WTC11 (cell line): ENCODE data around the gene AZU1. TPM values are rescaled to one million over a fixed set of nuclear protein-coding genes. Genes with fewer than 3 reads are reported as not detected.

Experiments used
- ATAC-seq: fragments of 200-7000 bp; cut with Tn5 transposase; 2 replicates; pipeline ENCODE4 v1.10.0; 2021; ENCODE audit warnings: mild to moderate bottlenecking, moderate library complexity
- CTCF ChIA-PET: fragments of 300-600 bp; sonication (Branson Sonifier 250); formaldehyde crosslinking; loops from one replicate; lab custom pipeline; 2021; ENCODE audit warnings: antibody characterized with exemption; lab: Charles Lee
- POLR2A ChIA-PET: fragments of 350-600 bp; sonication (Branson Sonifier 250); formaldehyde crosslinking; loops from one replicate; lab custom pipeline; 2021; ENCODE audit warnings: antibody characterized with exemption; lab: Charles Lee
- DNase-seq: peaks from one replicate; pipeline ENCODE4 v3.0.0; 2021; ENCODE audit warnings: low spot score
- H3K27ac Mint-ChIP-seq: 2 replicates; pipeline ENCODE4 v1.8.0; 2021; ENCODE audit warnings: mixed read lengths
- H3K27me3 Mint-ChIP-seq: 2 replicates; pipeline ENCODE4 v1.8.0; 2021; ENCODE audit warnings: low read depth, mild to moderate bottlenecking, moderate library complexity, mixed read lengths
- H3K36me3 Mint-ChIP-seq: 2 replicates; pipeline ENCODE4 v1.8.0; 2021; ENCODE audit warnings: mixed read lengths
- H3K4me1 Mint-ChIP-seq: 2 replicates; pipeline ENCODE4 v1.8.0; 2022; ENCODE audit warnings: mixed read lengths
- H3K4me3 Mint-ChIP-seq: 2 replicates; pipeline ENCODE4 v1.8.0; 2021; ENCODE audit warnings: mild to moderate bottlenecking, moderate library complexity, mixed read lengths
- H3K9me3 Mint-ChIP-seq: 2 replicates; pipeline ENCODE4 v1.8.0; 2021; ENCODE audit warnings: mixed read lengths
- CBFB ChIP-seq: sonication (generic); formaldehyde crosslinking; IDR thresholded peaks from 2 replicates; pipeline ENCODE4 v1.8.1; 2022; ENCODE audit warnings: mild to moderate bottlenecking, low read depth, missing genetic modification reagents
- CREM ChIP-seq: sonication (generic); formaldehyde crosslinking; IDR thresholded peaks from 2 replicates; pipeline ENCODE4 v1.8.1; 2022; ENCODE audit warnings: mild to moderate bottlenecking, missing genetic modification reagents, moderate library complexity
- ELF4 ChIP-seq: sonication (generic); formaldehyde crosslinking; IDR thresholded peaks from 2 replicates; pipeline ENCODE4 v1.8.1; 2022; ENCODE audit warnings: low read depth, mild to moderate bottlenecking, moderate library complexity, missing genetic modification reagents
- FOXP1 ChIP-seq: sonication (generic); formaldehyde crosslinking; IDR thresholded peaks from 2 replicates; pipeline ENCODE4 v1.8.0; 2022; ENCODE audit warnings: missing genetic modification reagents, mild to moderate bottlenecking, moderate library complexity, borderline replicate concordance
- GABPB1 ChIP-seq: sonication (generic); formaldehyde crosslinking; IDR thresholded peaks from 2 replicates; pipeline ENCODE4 v1.8.1; 2023; ENCODE audit warnings: mild to moderate bottlenecking, missing genetic modification reagents
- NFYB ChIP-seq: sonication (generic); formaldehyde crosslinking; conservative IDR thresholded peaks from 2 replicates; pipeline ENCODE4 v1.8.0; 2022; ENCODE audit warnings: low read depth, missing genetic modification reagents
- RELA ChIP-seq: sonication (generic); formaldehyde crosslinking; IDR thresholded peaks from 2 replicates; pipeline ENCODE4 v1.8.1; 2022; ENCODE audit warnings: missing genetic modification reagents, mild to moderate bottlenecking, borderline replicate concordance
- ZNF138 ChIP-seq: sonication (generic); formaldehyde crosslinking; conservative IDR thresholded peaks from 2 replicates; pipeline ENCODE4 v1.8.1; 2022; ENCODE audit warnings: mild to moderate bottlenecking, moderate library complexity, missing genetic modification reagents
- ZNF219 ChIP-seq: sonication (generic); formaldehyde crosslinking; IDR thresholded peaks from 2 replicates; pipeline ENCODE4 v1.8.0; 2023; ENCODE audit warnings: missing genetic modification reagents, mild to moderate bottlenecking, borderline replicate concordance
- total RNA-seq: library from RNA; stranded (reverse); gene quantifications from 3 replicates; pipeline ENCODE4 v1.2.3, GENCODE V29; 2021
- TF ChIP-seq, protein P1 (sequence below): sonication (generic); formaldehyde crosslinking; IDR thresholded peaks from 2 replicates; pipeline ENCODE4 v1.8.0; 2022; ENCODE audit warnings: mild to moderate bottlenecking, missing genetic modification reagents
- TF ChIP-seq, protein P2 (sequence below): fragments of 250-450 bp; sonication (Bioruptor Pico); conservative IDR thresholded peaks from 2 replicates; pipeline ENCODE4 v1.9.0; 2021; ENCODE audit warnings: mild to moderate bottlenecking
- TF ChIP-seq, protein P3 (sequence below): sonication (generic); formaldehyde crosslinking; IDR thresholded peaks from 2 replicates; pipeline ENCODE4 v1.8.0; 2023; ENCODE audit warnings: mild to moderate bottlenecking, missing genetic modification reagents
- TF ChIP-seq, protein P4 (sequence below): sonication (generic); formaldehyde crosslinking; IDR thresholded peaks from 2 replicates; pipeline ENCODE4 v1.8.1; 2023; ENCODE audit warnings: mild to moderate bottlenecking, missing genetic modification reagents, moderate library complexity
- TF ChIP-seq, protein P5 (sequence below): sonication (generic); formaldehyde crosslinking; IDR thresholded peaks from 2 replicates; pipeline ENCODE4 v1.8.0; 2023; ENCODE audit warnings: missing genetic modification reagents
- TF ChIP-seq, protein P6 (sequence below): sonication (generic); formaldehyde crosslinking; IDR thresholded peaks from 2 replicates; pipeline ENCODE4 v1.8.1; 2023; ENCODE audit warnings: mild to moderate bottlenecking, moderate library complexity, missing genetic modification reagents
- TF ChIP-seq, protein P7 (sequence below): sonication (generic); formaldehyde crosslinking; IDR thresholded peaks from 2 replicates; pipeline ENCODE4 v1.8.0; 2022; ENCODE audit warnings: mild to moderate bottlenecking, missing genetic modification reagents

The AZU1 gene
- total RNA-seq, 1 experiment from 2014 or later: 1.2 TPM

DNA sequence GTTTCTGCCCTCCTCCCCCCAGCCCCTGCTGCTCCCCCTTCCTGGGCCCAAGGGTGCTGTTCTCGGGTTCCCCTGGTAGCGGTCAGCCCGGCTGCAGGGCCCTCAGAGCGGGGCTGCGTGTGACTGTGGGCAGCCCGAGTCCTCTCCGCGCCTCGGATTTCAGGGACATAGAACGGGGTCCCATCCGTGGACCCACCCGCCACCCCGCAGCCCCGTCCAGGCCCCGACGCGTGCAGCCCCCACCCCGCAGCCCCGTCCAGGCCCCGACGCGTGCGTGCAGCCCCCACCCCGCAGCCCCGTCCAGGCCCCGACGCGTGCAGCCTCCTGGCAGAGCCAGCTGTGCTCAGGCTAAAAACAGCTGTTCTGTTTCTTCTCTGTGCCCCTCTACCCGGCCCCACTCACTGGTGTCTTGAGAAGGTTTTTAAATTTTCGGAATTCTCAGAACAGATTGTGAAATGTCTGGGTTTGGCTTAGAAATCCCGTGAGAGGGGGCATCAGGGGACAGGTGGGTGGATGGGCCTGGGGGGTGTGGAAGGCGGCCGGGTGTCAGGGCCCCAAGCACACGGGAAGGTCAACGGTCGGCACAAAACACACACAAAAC is 7.7 kb downstream of the AZU1 start:
- Mint-ChIP-seq H3K27ac (no peak overlapping the region), H3K4me3 (no peak overlapping the region), H3K4me1 (no peaks in the 10 kb centered on the region), H3K9me3 (no peaks in the 10 kb centered on the region), H3K27me3 (no peaks in the 10 kb centered on the region)
- POLR2A ChIA-PET: no interaction called here
- CTCF ChIA-PET: no interaction called here
- no peak for DNase-seq
- ATAC-seq: no peak
- TF ChIP-seq ZNF219 (CRISPR knock-in tag) (no peak), FOXP1 (CRISPR knock-in tag) (no peak), CBFB (CRISPR knock-in tag) (no peak), NFYB (no peak)
- TF ChIP-seq, all 79 proteins: peak for 0
- H3K36me3 Mint-ChIP-seq: no peaks in the 10 kb centered on the region

DNA sequence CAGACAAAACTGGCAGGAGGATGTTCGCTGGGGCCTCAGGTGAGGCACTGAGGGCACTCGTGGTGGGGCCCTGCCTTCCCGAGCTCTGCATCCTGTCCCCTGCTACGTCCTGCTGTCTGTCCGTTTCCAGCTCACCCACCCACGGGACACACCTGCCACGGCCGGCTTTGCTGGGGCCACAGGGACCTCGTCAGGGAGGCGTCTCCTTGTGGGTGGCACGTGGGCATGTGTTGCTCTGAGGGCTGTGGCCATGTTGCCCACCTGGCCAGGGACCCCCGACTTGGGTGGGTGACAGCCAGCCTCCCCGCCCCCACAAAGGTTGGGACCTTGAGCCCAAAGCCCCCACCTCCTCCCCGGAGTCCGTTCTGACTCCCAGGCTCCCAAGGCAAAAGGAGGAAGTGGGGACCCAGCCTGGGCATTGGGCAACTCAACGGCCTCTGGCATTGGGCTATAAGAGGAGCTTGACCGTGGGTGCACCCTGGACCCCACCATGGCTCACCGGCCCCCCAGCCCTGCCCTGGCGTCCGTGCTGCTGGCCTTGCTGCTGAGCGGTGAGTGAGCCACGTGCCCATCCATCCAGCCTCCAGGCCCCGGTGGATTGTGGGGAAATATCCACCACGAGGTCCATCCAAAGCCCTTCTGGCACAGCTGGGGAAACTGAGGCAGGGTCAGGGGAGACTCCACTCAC is 13.0 kb downstream of the AZU1 start, which contains the start of gene PRTN3:
Gene PRTN3, plus strand, starts transcription at position 481 of the 688 bp plus-strand sequence. Its CDS starts 10 bp downstream, at position 491.
- DNase-seq (no peak), ATAC-seq (no peak)
- CTCF ChIA-PET: no interaction called here
- H3K9me3 Mint-ChIP-seq: peaks cover 4% of the 10 kb centered on the region
- no peak within 1 kb of the TSS for H3K4me3 Mint-ChIP-seq
- TF ChIP-seq CREM (CRISPR knock-in tag): no peak
- no peak for TF ChIP-seq ELF4
- TF ChIP-seq, protein P1, sequence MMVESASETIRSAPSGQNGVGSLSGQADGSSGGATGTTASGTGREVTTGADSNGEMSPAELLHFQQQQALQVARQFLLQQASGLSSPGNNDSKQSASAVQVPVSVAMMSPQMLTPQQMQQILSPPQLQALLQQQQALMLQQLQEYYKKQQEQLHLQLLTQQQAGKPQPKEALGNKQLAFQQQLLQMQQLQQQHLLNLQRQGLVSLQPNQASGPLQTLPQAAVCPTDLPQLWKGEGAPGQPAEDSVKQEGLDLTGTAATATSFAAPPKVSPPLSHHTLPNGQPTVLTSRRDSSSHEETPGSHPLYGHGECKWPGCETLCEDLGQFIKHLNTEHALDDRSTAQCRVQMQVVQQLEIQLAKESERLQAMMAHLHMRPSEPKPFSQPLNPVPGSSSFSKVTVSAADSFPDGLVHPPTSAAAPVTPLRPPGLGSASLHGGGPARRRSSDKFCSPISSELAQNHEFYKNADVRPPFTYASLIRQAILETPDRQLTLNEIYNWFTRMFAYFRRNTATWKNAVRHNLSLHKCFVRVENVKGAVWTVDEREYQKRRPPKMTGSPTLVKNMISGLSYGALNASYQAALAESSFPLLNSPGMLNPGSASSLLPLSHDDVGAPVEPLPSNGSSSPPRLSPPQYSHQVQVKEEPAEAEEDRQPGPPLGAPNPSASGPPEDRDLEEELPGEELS (CRISPR knock-in tag): no peak
- TF ChIP-seq, protein P2, sequence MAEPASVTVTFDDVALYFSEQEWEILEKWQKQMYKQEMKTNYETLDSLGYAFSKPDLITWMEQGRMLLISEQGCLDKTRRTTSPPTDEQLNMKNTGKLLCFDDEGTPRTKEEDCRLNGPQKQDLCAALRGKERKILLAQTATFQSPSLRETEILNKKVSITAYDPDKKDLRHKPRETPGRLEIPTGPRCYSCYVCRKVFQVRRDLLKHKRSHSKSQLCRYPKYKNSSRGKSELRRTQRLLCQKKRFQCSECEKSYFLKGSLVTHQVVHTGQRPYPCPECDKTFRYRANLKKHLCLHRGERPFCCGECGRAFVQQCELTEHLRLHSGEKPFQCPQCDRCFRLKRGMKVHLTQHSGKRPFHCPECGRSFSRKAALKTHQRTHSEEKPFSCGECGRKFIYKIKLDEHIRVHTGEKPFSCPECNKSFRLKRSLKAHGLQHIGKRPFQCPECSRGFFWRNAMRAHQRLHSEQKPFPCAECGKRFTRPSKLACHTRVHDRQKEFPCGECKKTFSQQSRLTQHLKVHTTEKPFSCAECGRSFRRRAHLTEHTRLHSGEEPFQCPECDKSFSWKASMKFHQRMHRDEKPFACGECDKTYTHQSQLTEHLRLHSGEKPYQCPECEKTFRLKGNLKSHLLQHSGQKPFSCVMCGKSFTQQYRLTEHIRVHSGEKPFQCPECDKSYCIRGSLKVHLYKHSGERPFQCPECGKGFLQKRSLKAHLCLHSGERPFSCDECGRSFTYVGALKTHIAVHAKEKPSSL (CRISPR knock-in tag): no peak
- TF ChIP-seq, protein P3, sequence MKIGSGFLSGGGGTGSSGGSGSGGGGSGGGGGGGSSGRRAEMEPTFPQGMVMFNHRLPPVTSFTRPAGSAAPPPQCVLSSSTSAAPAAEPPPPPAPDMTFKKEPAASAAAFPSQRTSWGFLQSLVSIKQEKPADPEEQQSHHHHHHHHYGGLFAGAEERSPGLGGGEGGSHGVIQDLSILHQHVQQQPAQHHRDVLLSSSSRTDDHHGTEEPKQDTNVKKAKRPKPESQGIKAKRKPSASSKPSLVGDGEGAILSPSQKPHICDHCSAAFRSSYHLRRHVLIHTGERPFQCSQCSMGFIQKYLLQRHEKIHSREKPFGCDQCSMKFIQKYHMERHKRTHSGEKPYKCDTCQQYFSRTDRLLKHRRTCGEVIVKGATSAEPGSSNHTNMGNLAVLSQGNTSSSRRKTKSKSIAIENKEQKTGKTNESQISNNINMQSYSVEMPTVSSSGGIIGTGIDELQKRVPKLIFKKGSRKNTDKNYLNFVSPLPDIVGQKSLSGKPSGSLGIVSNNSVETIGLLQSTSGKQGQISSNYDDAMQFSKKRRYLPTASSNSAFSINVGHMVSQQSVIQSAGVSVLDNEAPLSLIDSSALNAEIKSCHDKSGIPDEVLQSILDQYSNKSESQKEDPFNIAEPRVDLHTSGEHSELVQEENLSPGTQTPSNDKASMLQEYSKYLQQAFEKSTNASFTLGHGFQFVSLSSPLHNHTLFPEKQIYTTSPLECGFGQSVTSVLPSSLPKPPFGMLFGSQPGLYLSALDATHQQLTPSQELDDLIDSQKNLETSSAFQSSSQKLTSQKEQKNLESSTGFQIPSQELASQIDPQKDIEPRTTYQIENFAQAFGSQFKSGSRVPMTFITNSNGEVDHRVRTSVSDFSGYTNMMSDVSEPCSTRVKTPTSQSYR (CRISPR knock-in tag): no peak
- TF ChIP-seq, protein P4, sequence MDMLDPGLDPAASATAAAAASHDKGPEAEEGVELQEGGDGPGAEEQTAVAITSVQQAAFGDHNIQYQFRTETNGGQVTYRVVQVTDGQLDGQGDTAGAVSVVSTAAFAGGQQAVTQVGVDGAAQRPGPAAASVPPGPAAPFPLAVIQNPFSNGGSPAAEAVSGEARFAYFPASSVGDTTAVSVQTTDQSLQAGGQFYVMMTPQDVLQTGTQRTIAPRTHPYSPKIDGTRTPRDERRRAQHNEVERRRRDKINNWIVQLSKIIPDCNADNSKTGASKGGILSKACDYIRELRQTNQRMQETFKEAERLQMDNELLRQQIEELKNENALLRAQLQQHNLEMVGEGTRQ: no peak
- TF ChIP-seq, protein P5, sequence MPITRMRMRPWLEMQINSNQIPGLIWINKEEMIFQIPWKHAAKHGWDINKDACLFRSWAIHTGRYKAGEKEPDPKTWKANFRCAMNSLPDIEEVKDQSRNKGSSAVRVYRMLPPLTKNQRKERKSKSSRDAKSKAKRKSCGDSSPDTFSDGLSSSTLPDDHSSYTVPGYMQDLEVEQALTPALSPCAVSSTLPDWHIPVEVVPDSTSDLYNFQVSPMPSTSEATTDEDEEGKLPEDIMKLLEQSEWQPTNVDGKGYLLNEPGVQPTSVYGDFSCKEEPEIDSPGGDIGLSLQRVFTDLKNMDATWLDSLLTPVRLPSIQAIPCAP (CRISPR knock-in tag): no peak
- TF ChIP-seq ZNF138 (CRISPR knock-in tag): no peak
- TF ChIP-seq RELA (CRISPR knock-in tag): no peak
- TF ChIP-seq, protein P6, sequence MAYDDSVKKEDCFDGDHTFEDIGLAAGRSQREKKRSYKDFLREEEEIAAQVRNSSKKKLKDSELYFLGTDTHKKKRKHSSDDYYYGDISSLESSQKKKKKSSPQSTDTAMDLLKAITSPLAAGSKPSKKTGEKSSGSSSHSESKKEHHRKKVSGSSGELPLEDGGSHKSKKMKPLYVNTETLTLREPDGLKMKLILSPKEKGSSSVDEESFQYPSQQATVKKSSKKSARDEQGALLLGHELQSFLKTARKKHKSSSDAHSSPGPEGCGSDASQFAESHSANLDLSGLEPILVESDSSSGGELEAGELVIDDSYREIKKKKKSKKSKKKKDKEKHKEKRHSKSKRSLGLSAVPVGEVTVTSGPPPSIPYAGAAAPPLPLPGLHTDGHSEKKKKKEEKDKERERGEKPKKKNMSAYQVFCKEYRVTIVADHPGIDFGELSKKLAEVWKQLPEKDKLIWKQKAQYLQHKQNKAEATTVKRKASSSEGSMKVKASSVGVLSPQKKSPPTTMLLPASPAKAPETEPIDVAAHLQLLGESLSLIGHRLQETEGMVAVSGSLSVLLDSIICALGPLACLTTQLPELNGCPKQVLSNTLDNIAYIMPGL (CRISPR knock-in tag): no peak
- no peak for TF ChIP-seq GABPB1 (CRISPR knock-in tag)
- TF ChIP-seq, protein P7, sequence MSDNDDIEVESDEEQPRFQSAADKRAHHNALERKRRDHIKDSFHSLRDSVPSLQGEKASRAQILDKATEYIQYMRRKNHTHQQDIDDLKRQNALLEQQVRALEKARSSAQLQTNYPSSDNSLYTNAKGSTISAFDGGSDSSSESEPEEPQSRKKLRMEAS (CRISPR knock-in tag): no peak
- no peaks in the 10 kb centered on the region for H3K4me1 Mint-ChIP-seq
- POLR2A ChIA-PET: no interaction called here
- peaks cover 39% of the 10 kb centered on the region for H3K27me3 Mint-ChIP-seq
- no peaks in the 10 kb centered on the region for H3K36me3 Mint-ChIP-seq
- H3K27ac Mint-ChIP-seq: no peak within 1 kb of the TSS
